Liver (tissue), 9 donors: Measurements from ENCODE around the gene RNF187. TPM values are rescaled to one million over a fixed set of nuclear protein-coding genes. Genes with fewer than 3 reads are reported as not detected.

ENCODE experiments used
- DNase-seq: peaks from one replicate; pipeline ENCODE4 v3.0.0-alpha.2; 2017; ENCODE audit warnings: low spot score
- H3K27ac ChIP-seq, 2 donors: one replicate each; pipeline ENCODE4 v1.7.0; 2013; ENCODE audit warnings: inconsistent platforms in 2 of 2, low read length in 2 of 2, control low read depth in 1 of 2, low read depth in 1 of 2, mild to moderate bottlenecking in 1 of 2
- H3K27me3 ChIP-seq, 4 donors: one replicate each; pipeline versions ENCODE4 v1.6.1 to v1.7.0; 2013; ENCODE audit warnings: low read length in 3 of 4, inconsistent platforms in 1 of 4, mild to moderate bottlenecking in 1 of 4, moderate library complexity in 1 of 4; ENCODE audit not compliant: control insufficient read depth in 4 of 4, insufficient read depth in 4 of 4
- H3K36me3 ChIP-seq, 4 donors: one replicate each; pipeline versions ENCODE4 v1.6.1 to v1.7.0; 2013; ENCODE audit warnings: low read length in 3 of 4, mild to moderate bottlenecking in 3 of 4, low read depth in 1 of 4, moderate library complexity in 1 of 4; ENCODE audit not compliant: control insufficient read depth in 4 of 4, insufficient read depth in 3 of 4
- H3K4me1 ChIP-seq, 4 donors: one replicate each; pipeline versions ENCODE4 v1.6.1 to v1.7.0; 2013; ENCODE audit warnings: low read length in 3 of 4, mild to moderate bottlenecking in 3 of 4, moderate library complexity in 1 of 4; ENCODE audit not compliant: control insufficient read depth in 4 of 4, insufficient read depth in 4 of 4
- H3K4me3 ChIP-seq, 3 donors: one replicate each; pipeline versions ENCODE4 v1.6.1 to v1.7.0; 2013; ENCODE audit warnings: low read length in 3 of 3, control low read depth in 1 of 3, low read depth in 1 of 3, mild to moderate bottlenecking in 1 of 3
- H3K9ac ChIP-seq, 2 donors: one replicate each; pipeline ENCODE4 v1.7.0; 2013; ENCODE audit warnings: low read length in 2 of 2, mild to moderate bottlenecking in 2 of 2, moderate library complexity in 2 of 2, control low read depth in 1 of 2, low read depth in 1 of 2
- H3K9me3 ChIP-seq, 4 donors: one replicate each; pipeline versions ENCODE4 v1.6.1 to v1.7.0; 2013; ENCODE audit warnings: low read length in 3 of 4; ENCODE audit not compliant: control insufficient read depth in 4 of 4
- FOXA1 ChIP-seq: IDR thresholded peaks from 2 replicates; pipeline ENCODE4 v1.6.1; 2016; ENCODE audit warnings: antibody characterized with exemption
- FOXA2 ChIP-seq: IDR thresholded peaks from 2 replicates; pipeline ENCODE4 v1.6.1; 2016; ENCODE audit warnings: antibody characterized with exemption
- GABPA ChIP-seq, 2 donors: IDR thresholded peaks in 1 of 2; conservative IDR thresholded peaks in 1 of 2; 2 replicates each; pipeline ENCODE4 v1.6.1; 2016; ENCODE audit warnings: antibody characterized with exemption in 2 of 2, mild to moderate bottlenecking in 1 of 2, moderate library complexity in 1 of 2
- JUND ChIP-seq, 2 donors: IDR thresholded peaks; 2 replicates each; pipeline ENCODE4 v1.6.1; 2016; ENCODE audit warnings: antibody characterized with exemption in 2 of 2
- NR2F2 ChIP-seq: IDR thresholded peaks from 2 replicates; pipeline ENCODE4 v1.6.1; 2016; ENCODE audit warnings: antibody characterized with exemption
- RAD21 ChIP-seq, 2 donors: IDR thresholded peaks; 2 replicates each; pipeline ENCODE4 v1.6.1; 2016; ENCODE audit warnings: antibody characterized with exemption in 2 of 2, mild to moderate bottlenecking in 2 of 2
- RXRA ChIP-seq, 2 donors: IDR thresholded peaks; 2 replicates each; pipeline ENCODE4 v1.6.1; 2017 to 2018; ENCODE audit warnings: antibody characterized with exemption in 2 of 2, mild to moderate bottlenecking in 1 of 2
- SP1 ChIP-seq: IDR thresholded peaks from 2 replicates; pipeline ENCODE4 v1.6.1; 2018; ENCODE audit warnings: antibody characterized with exemption, mild to moderate bottlenecking
- TAF1 ChIP-seq: conservative IDR thresholded peaks from 2 replicates; pipeline ENCODE4 v1.6.1; 2016; ENCODE audit warnings: antibody characterized with exemption, mild to moderate bottlenecking
- YY1 ChIP-seq: IDR thresholded peaks from 2 replicates; pipeline ENCODE4 v1.6.1; 2016; ENCODE audit warnings: antibody characterized with exemption, mild to moderate bottlenecking
- WGBS: extraction: QIAGEN DNeasy Blood & Tissue Kit; methylation state at CpG from one replicate; pipeline ENCODE4 v1.1.7; 2013; 5-methylcytosine and 5-hydroxymethylcytosine counted together
- polyA plus RNA-seq, 2 donors: library from polyadenylated mRNA; stranded (reverse) in 1 of 2; unstranded in 1 of 2; fragments of 200-250 nt in 1 of 2; fragments of >200 nt in 1 of 2; fragmentation: Nextera tagmentation in 1 of 2; extraction: Ambion mirVana in 1 of 2; gene quantifications; one replicate each; pipeline versions ENCODE4 v1.2.1 to v1.2.3, GENCODE V29; 2013 to 2015
- total RNA-seq, 2 donors: library from RNA; depleted of rRNA; stranded (reverse); fragments of >200 nt; gene quantifications; one replicate each; pipeline ENCODE4 v1.2.3, GENCODE V29; 2014
- TF ChIP-seq, protein P1 (sequence below): IDR thresholded peaks from 2 replicates; pipeline ENCODE4 v1.6.1; 2016; ENCODE audit warnings: antibody characterized with exemption
- TF ChIP-seq, protein P2 (sequence below): IDR thresholded peaks from 2 replicates; pipeline ENCODE4 v1.6.1; 2016; ENCODE audit warnings: antibody characterized with exemption, mild to moderate bottlenecking
- TF ChIP-seq, protein P3 (sequence below): fragments of 150-350 bp; IDR thresholded peaks from 2 replicates; pipeline ENCODE4 v1.5.1; 2017; ENCODE audit warnings: improper control_type of control experiment, low read depth, low read length; ENCODE audit not compliant: missing input control
- TF ChIP-seq, protein P4 (sequence below): IDR thresholded peaks from 2 replicates; pipeline ENCODE4 v1.6.1; 2016; ENCODE audit warnings: antibody characterized with exemption
- TF ChIP-seq, protein P5 (sequence below): IDR thresholded peaks from 2 replicates; pipeline ENCODE4 v1.6.1; 2016; ENCODE audit warnings: antibody characterized with exemption
- donor health status: healthy.
- donor health status: healthy.
- donor health status: healthy.
- donor health status: healthy.
- donor health status: healthy.

The RNF187 gene
- total and polyA plus RNA-seq, 4 donors = 18.7 to 32.0 (median 23.5) TPM

DNA sequence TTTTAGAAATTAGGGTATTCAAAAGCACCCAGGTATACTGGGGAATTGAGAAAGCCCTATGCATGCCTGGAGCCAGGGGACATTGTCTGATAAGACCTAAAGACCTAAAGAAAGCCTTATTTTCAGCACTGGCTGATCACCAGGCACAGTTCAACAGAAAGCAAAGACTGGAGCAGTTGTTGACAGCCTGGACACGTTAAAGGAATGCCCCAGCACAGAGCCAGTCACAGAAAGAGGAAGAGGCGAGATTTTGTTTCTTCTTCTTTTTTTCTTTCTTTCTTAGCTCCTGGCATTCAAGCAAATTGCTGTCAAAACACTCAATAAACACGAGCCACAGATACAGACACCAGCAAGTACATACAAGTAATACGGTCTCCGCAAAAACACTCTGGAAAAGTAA lies 40.4 kb downstream of the RNF187 start:
- no peak overlapping the region for H3K9ac ChIP-seq
- H3K4me1 ChIP-seq = no peaks in the 10 kb centered on the region
- no peaks in the 10 kb centered on the region for H3K36me3 ChIP-seq
- H3K9me3 ChIP-seq = no peaks in the 10 kb centered on the region
- H3K27ac ChIP-seq = no peak overlapping the region
- H3K4me3 ChIP-seq = no peak overlapping the region
- TF ChIP-seq NR2F2 = no peak
- no peak for TF ChIP-seq RAD21 (IDR thresholded peaks at IDR 0.05)
- TF ChIP-seq JUND (IDR thresholded peaks at IDR 0.05) = no peak
- TF ChIP-seq TAF1 = no peak
- TF ChIP-seq FOXA1 = no peak
- TF ChIP-seq, protein P1, sequence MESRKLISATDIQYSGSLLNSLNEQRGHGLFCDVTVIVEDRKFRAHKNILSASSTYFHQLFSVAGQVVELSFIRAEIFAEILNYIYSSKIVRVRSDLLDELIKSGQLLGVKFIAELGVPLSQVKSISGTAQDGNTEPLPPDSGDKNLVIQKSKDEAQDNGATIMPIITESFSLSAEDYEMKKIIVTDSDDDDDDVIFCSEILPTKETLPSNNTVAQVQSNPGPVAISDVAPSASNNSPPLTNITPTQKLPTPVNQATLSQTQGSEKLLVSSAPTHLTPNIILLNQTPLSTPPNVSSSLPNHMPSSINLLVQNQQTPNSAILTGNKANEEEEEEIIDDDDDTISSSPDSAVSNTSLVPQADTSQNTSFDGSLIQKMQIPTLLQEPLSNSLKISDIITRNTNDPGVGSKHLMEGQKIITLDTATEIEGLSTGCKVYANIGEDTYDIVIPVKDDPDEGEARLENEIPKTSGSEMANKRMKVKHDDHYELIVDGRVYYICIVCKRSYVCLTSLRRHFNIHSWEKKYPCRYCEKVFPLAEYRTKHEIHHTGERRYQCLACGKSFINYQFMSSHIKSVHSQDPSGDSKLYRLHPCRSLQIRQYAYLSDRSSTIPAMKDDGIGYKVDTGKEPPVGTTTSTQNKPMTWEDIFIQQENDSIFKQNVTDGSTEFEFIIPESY = no peak
- no peak for TF ChIP-seq GABPA (IDR thresholded peaks at IDR 0.05 in 1 of 2, conservative IDR thresholded peaks at IDR 0.05 in 1 of 2)
- DNase-seq = no peak
- H3K27me3 ChIP-seq = peaks cover 0 to 3% (median 0%) of the 10 kb centered on the region in 4 donors
- 52% methylated on average over 5 of the region's 5 CpGs for WGBS

DNA sequence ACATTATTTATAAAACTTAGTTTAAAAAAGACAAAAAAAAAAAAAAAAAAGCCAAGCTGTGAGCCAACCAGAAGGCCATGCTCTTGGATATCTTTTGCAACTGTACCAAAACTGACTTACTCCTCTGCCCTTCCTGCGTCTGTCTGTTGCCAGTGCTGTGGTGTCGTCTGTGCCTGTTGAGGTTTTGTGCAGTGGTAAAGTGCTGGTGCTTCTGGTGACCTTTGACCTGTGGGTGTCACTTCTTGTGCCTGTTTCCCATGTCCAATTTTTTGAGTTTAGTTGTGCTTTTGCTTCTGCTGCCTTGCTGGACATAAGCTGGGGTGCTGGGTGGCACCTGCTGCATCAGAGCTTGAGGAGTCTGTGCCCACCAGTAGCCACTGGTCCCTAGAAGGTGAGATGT lies 41.4 kb downstream of the RNF187 start:
- no peak for DNase-seq

More for the DNA sequence above, 41.4 kb downstream of the RNF187 start:
- no peaks in the 10 kb centered on the region for H3K36me3 ChIP-seq
- H3K27me3 ChIP-seq = peaks cover 0 to 3% (median 0%) of the 10 kb centered on the region in 4 donors
- no peak overlapping the region for H3K4me3 ChIP-seq
- WGBS = 56% methylated on average over 2 of the region's 2 CpGs
- no peaks in the 10 kb centered on the region for H3K9me3 ChIP-seq
- no peak overlapping the region for H3K27ac ChIP-seq
- no peaks in the 10 kb centered on the region for H3K4me1 ChIP-seq
- no peak for TF ChIP-seq TAF1
- TF ChIP-seq RXRA (IDR thresholded peaks at IDR 0.05) = no peak
- TF ChIP-seq JUND (IDR thresholded peaks at IDR 0.05) = no peak
- no peak for TF ChIP-seq GABPA (IDR thresholded peaks at IDR 0.05 in 1 of 2, conservative IDR thresholded peaks at IDR 0.05 in 1 of 2)
- TF ChIP-seq, protein P2, sequence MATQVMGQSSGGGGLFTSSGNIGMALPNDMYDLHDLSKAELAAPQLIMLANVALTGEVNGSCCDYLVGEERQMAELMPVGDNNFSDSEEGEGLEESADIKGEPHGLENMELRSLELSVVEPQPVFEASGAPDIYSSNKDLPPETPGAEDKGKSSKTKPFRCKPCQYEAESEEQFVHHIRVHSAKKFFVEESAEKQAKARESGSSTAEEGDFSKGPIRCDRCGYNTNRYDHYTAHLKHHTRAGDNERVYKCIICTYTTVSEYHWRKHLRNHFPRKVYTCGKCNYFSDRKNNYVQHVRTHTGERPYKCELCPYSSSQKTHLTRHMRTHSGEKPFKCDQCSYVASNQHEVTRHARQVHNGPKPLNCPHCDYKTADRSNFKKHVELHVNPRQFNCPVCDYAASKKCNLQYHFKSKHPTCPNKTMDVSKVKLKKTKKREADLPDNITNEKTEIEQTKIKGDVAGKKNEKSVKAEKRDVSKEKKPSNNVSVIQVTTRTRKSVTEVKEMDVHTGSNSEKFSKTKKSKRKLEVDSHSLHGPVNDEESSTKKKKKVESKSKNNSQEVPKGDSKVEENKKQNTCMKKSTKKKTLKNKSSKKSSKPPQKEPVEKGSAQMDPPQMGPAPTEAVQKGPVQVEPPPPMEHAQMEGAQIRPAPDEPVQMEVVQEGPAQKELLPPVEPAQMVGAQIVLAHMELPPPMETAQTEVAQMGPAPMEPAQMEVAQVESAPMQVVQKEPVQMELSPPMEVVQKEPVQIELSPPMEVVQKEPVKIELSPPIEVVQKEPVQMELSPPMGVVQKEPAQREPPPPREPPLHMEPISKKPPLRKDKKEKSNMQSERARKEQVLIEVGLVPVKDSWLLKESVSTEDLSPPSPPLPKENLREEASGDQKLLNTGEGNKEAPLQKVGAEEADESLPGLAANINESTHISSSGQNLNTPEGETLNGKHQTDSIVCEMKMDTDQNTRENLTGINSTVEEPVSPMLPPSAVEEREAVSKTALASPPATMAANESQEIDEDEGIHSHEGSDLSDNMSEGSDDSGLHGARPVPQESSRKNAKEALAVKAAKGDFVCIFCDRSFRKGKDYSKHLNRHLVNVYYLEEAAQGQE = no peak
- TF ChIP-seq, protein P3, sequence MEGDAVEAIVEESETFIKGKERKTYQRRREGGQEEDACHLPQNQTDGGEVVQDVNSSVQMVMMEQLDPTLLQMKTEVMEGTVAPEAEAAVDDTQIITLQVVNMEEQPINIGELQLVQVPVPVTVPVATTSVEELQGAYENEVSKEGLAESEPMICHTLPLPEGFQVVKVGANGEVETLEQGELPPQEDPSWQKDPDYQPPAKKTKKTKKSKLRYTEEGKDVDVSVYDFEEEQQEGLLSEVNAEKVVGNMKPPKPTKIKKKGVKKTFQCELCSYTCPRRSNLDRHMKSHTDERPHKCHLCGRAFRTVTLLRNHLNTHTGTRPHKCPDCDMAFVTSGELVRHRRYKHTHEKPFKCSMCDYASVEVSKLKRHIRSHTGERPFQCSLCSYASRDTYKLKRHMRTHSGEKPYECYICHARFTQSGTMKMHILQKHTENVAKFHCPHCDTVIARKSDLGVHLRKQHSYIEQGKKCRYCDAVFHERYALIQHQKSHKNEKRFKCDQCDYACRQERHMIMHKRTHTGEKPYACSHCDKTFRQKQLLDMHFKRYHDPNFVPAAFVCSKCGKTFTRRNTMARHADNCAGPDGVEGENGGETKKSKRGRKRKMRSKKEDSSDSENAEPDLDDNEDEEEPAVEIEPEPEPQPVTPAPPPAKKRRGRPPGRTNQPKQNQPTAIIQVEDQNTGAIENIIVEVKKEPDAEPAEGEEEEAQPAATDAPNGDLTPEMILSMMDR = no peak
- no peak for TF ChIP-seq FOXA2
- TF ChIP-seq SP1 = no peak
- TF ChIP-seq RAD21 (IDR thresholded peaks at IDR 0.05) = no peak
- TF ChIP-seq NR2F2 = no peak
- TF ChIP-seq, protein P4, sequence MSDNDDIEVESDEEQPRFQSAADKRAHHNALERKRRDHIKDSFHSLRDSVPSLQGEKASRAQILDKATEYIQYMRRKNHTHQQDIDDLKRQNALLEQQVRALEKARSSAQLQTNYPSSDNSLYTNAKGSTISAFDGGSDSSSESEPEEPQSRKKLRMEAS = no peak
- no peak for TF ChIP-seq YY1
- TF ChIP-seq, protein P5, sequence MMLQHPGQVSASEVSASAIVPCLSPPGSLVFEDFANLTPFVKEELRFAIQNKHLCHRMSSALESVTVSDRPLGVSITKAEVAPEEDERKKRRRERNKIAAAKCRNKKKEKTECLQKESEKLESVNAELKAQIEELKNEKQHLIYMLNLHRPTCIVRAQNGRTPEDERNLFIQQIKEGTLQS = no peak
- no peak overlapping the region for H3K9ac ChIP-seq
